PC-3 (cell line): ENCODE data around the gene SKIC2.

Experiments
- EZH2 ChIP-seq: fragments of 300-600 bp; sonication (generic); IDR thresholded peaks from one replicate; pipeline ENCODE4 v1.6.1; 2017; ENCODE audit warnings: antibody characterized with exemption, mild to moderate bottlenecking, low read length; ENCODE audit not compliant: unreplicated experiment
- TF ChIP-seq, protein P1 (sequence below): fragments of 300-600 bp; sonication (generic); conservative IDR thresholded peaks from 2 replicates; pipeline ENCODE4 v1.5.1; 2017; ENCODE audit warnings: antibody characterized with exemption, low read depth, mild to moderate bottlenecking, low read length

DNA sequence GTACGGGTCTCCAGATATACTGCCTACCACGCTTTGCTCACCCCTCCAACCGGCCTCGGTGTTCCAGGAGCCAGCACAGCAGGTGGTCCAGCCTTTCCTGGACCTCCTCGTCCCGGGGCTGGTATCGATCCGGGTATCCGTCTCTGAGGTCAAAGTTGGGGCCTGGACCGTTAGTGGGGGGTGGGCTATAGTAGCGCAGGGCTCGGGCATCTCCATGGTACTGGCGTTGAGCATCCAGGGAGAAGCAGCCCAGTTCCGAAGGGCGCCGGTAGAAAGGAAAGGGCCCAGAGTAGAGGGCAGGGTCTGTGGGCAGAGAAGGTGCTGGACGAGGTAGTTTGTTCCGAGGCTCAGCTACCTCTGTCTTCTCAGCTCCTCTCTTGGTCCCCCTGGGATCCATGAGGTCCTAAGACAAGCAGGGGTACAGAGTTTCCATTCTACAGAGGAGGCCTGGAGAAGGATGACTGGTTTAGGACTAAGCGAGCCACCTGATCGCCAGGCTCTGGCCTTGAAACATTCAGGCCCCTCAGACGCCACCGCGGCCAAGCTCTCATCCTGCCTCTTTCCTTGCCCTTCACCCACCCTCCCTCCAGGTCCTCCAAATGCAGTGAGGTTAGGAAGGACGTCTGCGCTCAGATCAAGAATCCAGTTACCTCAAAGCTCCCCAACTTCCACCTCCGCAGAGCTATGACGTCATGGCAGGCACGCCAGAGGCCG, 12.5 kb downstream of the SKIC2 start:
- TF ChIP-seq, protein P1, sequence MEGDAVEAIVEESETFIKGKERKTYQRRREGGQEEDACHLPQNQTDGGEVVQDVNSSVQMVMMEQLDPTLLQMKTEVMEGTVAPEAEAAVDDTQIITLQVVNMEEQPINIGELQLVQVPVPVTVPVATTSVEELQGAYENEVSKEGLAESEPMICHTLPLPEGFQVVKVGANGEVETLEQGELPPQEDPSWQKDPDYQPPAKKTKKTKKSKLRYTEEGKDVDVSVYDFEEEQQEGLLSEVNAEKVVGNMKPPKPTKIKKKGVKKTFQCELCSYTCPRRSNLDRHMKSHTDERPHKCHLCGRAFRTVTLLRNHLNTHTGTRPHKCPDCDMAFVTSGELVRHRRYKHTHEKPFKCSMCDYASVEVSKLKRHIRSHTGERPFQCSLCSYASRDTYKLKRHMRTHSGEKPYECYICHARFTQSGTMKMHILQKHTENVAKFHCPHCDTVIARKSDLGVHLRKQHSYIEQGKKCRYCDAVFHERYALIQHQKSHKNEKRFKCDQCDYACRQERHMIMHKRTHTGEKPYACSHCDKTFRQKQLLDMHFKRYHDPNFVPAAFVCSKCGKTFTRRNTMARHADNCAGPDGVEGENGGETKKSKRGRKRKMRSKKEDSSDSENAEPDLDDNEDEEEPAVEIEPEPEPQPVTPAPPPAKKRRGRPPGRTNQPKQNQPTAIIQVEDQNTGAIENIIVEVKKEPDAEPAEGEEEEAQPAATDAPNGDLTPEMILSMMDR = no peak
- no peak for TF ChIP-seq EZH2
